ENCODE measurements around the gene PRRT4.

DNA sequence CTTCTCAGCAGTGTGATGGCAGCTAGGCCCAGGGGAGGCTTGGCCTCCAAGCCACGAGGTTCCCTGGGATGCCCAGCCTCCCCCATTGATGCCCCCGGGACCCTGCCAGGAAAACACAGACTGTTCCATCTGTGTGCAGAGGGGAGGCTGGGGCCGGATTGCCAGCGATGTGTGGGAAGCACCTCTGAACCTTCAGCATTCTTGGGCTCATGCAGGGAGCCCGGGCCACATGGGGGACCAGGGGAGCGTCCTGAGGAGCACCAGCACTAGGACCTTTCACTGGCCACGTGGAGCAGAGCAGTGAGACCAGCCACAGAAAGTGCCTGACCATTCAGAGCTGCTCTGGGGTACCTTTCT, 45.7 kb upstream of the PRRT4 start:
- TF ChIP-seq CTCF (optimal IDR thresholded peaks at IDR 0.05 in 1 of 3, IDR thresholded peaks at IDR 0.05 in 1 of 3, conservative IDR thresholded peaks at IDR 0.05 in 1 of 3; ENCODE audit: extremely low read depth in 1 of 3, insufficient read depth in 2 of 3, low read length in 3 of 3) (no peak), EZH2 (IDR thresholded peaks at IDR 0.05; ENCODE audit: low read length) (no peak)
